HCT116 (cell line): ENCODE results near the gene FHOD1. TPM values are rescaled to one million over a fixed set of nuclear protein-coding genes. Genes with fewer than 3 reads are reported as not detected.

Experiments used
- ATAC-seq: fragments of 200-7000 bp; cut with Tn5 transposase; 2 replicates; pipeline ENCODE4 v1.9.1; 2020; ENCODE audit warnings: mild to moderate bottlenecking, moderate library complexity
- BruUV-seq: library from RNA; stranded (reverse); fragments of 400-500 nt; replicated peaks from 2 replicates; lab custom pipeline; 2021; lab: Mats Ljungman, UMichigan
- CTCF ChIA-PET: fragments of 300-600 bp; sonication (Branson Sonifier 250); formaldehyde crosslinking; loops from one replicate; lab custom pipeline; 2021; ENCODE audit warnings: antibody characterized with exemption; lab: Charles Lee
- POLR2A ChIA-PET: fragments of 300-600, 350-600 bp; sonication (Branson Sonifier 250); formaldehyde crosslinking; loops from one replicate; lab custom pipeline; 2021; ENCODE audit warnings: antibody characterized with exemption; lab: Charles Lee
- RAD21 ChIA-PET, 2 experiments: fragments of 300-600 bp; sonication (Branson Sonifier 250); formaldehyde crosslinking; loops; one replicate each; lab custom pipeline; 2023; ENCODE audit warnings: low total read pairs in 2 of 2; ENCODE audit not compliant: uncharacterized antibody in 2 of 2, unreplicated experiment in 2 of 2, low non-redundant PET in 1 of 2; lab: Charles Lee
- DNase-seq: peaks from one replicate; pipeline ENCODE4 v3.0.0-alpha.2; 2010; ENCODE audit warnings: low read depth, low spot score
- H2AFZ ChIP-seq: fragments of 200-600 bp; shearing (Covaris generic), sonication (generic); 2 replicates; pipeline ENCODE4 v1.6.1; 2017; ENCODE audit warnings: low read depth, mixed run types, mixed read lengths, antibody characterized with exemption, low read length; ENCODE audit not compliant: poor library complexity, severe bottlenecking
- H3K27ac ChIP-seq: 2 replicates; pipeline ENCODE4 v1.5.1; 2012; ENCODE audit warnings: low read depth, low read length
- H3K27me3 ChIP-seq: fragments of 200-600 bp; sonication (generic); 2 replicates; pipeline ENCODE4 v1.6.1; 2016; ENCODE audit warnings: mixed run types, low read length, mixed read lengths; ENCODE audit not compliant: insufficient read depth
- H3K36me3 ChIP-seq, 2 experiments: fragments of 200-500 bp in 1 of 2; fragments of 200-600 bp in 1 of 2; sonication (Bioruptor generic) in 1 of 2; sonication (generic) in 1 of 2; 2 replicates each; pipeline versions ENCODE4 v1.5.1 to v1.6.1; 2014 to 2016; ENCODE audit warnings: low read length in 2 of 2, inconsistent platforms in 1 of 2, mixed read lengths in 1 of 2, mixed run types in 1 of 2; ENCODE audit not compliant: insufficient read depth in 2 of 2, control insufficient read depth in 1 of 2
- H3K4me1 ChIP-seq, 2 experiments: fragments of 200-600 bp in 1 of 2; sonication (generic) in 1 of 2; 2 replicates each; pipeline versions ENCODE4 v1.5.1 to v1.6.1; 2012 to 2017; ENCODE audit warnings: low read length in 2 of 2, inconsistent platforms in 1 of 2, mild to moderate bottlenecking in 1 of 2, mixed read lengths in 1 of 2, mixed run types in 1 of 2, moderate library complexity in 1 of 2; ENCODE audit not compliant: insufficient read depth in 2 of 2, control insufficient read depth in 1 of 2
- H3K4me2 ChIP-seq: fragments of 200-600 bp; sonication (generic); 2 replicates; pipeline ENCODE4 v1.6.1; 2017; ENCODE audit warnings: mixed run types, low read length, mixed read lengths
- H3K4me3 ChIP-seq, 2 experiments: fragments of 200-600 bp in 1 of 2; sonication (generic) in 1 of 2; replicated peaks in 1 of 2; 2 replicates each; pipeline ENCODE4 v1.5.1; 2011 to 2016; ENCODE audit warnings: low read length in 2 of 2, control low read depth in 1 of 2, low read depth in 1 of 2, mild to moderate bottlenecking in 1 of 2, mixed read lengths in 1 of 2, mixed run types in 1 of 2
- H3K79me2 ChIP-seq: fragments of 200-600 bp; sonication (generic); 2 replicates; pipeline ENCODE4 v1.6.1; 2017; ENCODE audit warnings: mild to moderate bottlenecking, mixed run types, low read length, moderate library complexity, mixed read lengths; ENCODE audit not compliant: insufficient read depth
- H3K9ac ChIP-seq: fragments of 200-600 bp; sonication (generic); 2 replicates; pipeline ENCODE4 v1.6.1; 2016; ENCODE audit warnings: low read length, mixed read lengths
- H3K9me2 ChIP-seq: fragments of 200-600 bp; sonication (generic), shearing (Covaris generic); 2 replicates; pipeline ENCODE4 v1.6.1; 2017; ENCODE audit warnings: mixed run types, mild to moderate bottlenecking, moderate library complexity; ENCODE audit not compliant: insufficient read depth
- H3K9me3 ChIP-seq, 2 experiments: fragments of 200-500 bp in 1 of 2; fragments of 200-600 bp in 1 of 2; sonication (Bioruptor generic) in 1 of 2; sonication (generic) in 1 of 2; 2 replicates each; pipeline ENCODE4 v1.6.1; 2014 to 2017; ENCODE audit warnings: low read length in 2 of 2, mixed read lengths in 2 of 2, inconsistent platforms in 1 of 2, low read depth in 1 of 2, mild to moderate bottlenecking in 1 of 2, mixed run types in 1 of 2, moderate library complexity in 1 of 2; ENCODE audit not compliant: control insufficient read depth in 1 of 2, insufficient read depth in 1 of 2
- H4K20me1 ChIP-seq: fragments of 200-600 bp; sonication (generic), shearing (Covaris generic); 2 replicates; pipeline ENCODE4 v1.6.1; 2017; ENCODE audit warnings: mixed run types, mild to moderate bottlenecking, moderate library complexity; ENCODE audit not compliant: insufficient read depth
- ELF1 ChIP-seq: IDR thresholded peaks from 2 replicates; pipeline ENCODE4 v1.6.1; 2012; ENCODE audit warnings: low read depth, borderline replicate concordance
- EZH2phosphoT487 ChIP-seq: fragments of 200-600 bp; IDR thresholded peaks from 2 replicates; pipeline ENCODE4 v1.6.1; 2018; ENCODE audit warnings: antibody characterized with exemption, borderline replicate concordance
- POLR2AphosphoS5 ChIP-seq: IDR thresholded peaks from 2 replicates; pipeline ENCODE4 v1.6.1; 2011; ENCODE audit warnings: mild to moderate bottlenecking, low read depth, low read length, moderate library complexity
- SP1 ChIP-seq: IDR thresholded peaks from 2 replicates; pipeline ENCODE4 v1.6.1; 2012; ENCODE audit warnings: low read depth
- YY1 ChIP-seq: IDR thresholded peaks from 2 replicates; pipeline ENCODE4 v1.6.1; 2011; ENCODE audit warnings: low read length, low read depth, moderate library complexity, mild to moderate bottlenecking; ENCODE audit not compliant: insufficient replicate concordance; ENCODE audit errors: extremely low read depth
- ZNF274 ChIP-seq: fragments of 200-500 bp; sonication (Bioruptor generic); IDR thresholded peaks from 2 replicates; pipeline ENCODE4 v1.6.1; 2014; ENCODE audit warnings: mild to moderate bottlenecking, low read depth, low read length, inconsistent platforms
- intact Hi-C: fragments of 100-400 bp; cut with micrococcal nuclease; formaldehyde crosslinking; loops from 2 replicates; pipeline ENCODE4 v1.10.0; 2022
- total RNA-seq: library from RNA; stranded (reverse); gene quantifications from one replicate; pipeline ENCODE4 v1.2.1, GENCODE V29; 2021; ENCODE audit not compliant: unreplicated experiment
- TF ChIP-seq, protein P1 (sequence below), 3 experiments: fragments of 200-600 bp in 1 of 3; sonication (generic) in 1 of 3; IDR thresholded peaks in 2 of 3; conservative IDR thresholded peaks in 1 of 3; 2 replicates each; pipeline ENCODE4 v1.5.1; 2012 to 2017; ENCODE audit warnings: low read depth in 2 of 3, low read length in 2 of 3, antibody characterized with exemption in 1 of 3, borderline replicate concordance in 1 of 3, control low read depth in 1 of 3, mild to moderate bottlenecking in 1 of 3, mixed read lengths in 1 of 3, mixed run types in 1 of 3, moderate library complexity in 1 of 3; ENCODE audit not compliant: insufficient read depth in 1 of 3
- TF ChIP-seq, protein P2 (sequence below): IDR thresholded peaks from 2 replicates; pipeline ENCODE4 v1.6.1; 2012
- TF ChIP-seq, protein P3 (sequence below): IDR thresholded peaks from 2 replicates; pipeline ENCODE4 v1.6.1; 2011; ENCODE audit warnings: mild to moderate bottlenecking, low read length, moderate library complexity; ENCODE audit not compliant: insufficient replicate concordance; ENCODE audit errors: extremely low read depth

Gene FHOD1
- total RNA-seq, 1 experiment from 2014 or later = 69.2 TPM

DNA sequence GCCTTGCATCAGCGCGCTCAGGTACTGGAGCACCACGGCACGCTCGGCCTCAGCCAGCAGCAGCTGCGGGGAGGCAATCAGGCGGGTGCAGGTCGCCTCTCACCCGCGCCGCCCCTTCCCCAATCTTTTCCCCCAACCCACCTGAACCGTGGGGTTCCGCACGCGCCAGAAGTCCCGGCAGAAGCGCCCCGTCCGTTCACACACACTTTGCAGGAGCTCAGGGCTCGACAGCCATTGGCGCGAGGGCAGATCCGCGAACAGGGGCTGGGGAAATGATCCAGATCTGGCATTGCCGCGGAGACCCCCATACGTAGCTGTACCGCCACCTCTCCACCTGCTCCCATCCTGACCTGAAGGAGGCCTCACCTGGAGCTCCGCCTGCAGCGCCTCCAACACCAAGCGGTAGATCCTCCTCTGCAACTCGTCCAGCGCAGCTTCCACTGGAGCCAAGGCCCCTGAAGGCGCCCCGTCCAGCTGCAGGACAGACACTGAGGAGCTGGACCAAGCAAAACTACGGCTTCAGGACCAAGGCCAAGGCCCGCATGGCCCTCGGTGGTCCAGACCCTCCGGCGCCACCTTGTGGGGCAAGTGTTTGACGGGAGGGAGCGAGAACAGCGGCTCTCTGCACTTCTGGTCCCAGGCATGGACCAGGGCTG, 62.2 kb downstream of the FHOD1 start:
- ATAC-seq (peak; percentile 61), DNase-seq (peak; percentile 67)
- Histone ChIP-seq H3K4me1 (peaks cover 10 to 43% of the 10 kb centered on the region in 2 experiments; a peak in 3 of 4 replicates), H3K9me3 (no peaks in the 10 kb centered on the region), H3K4me3 (no peak overlapping the region), H2AFZ (no peak overlapping the region), H3K27ac (no peak overlapping the region; the same call in 1 of the 2 replicates), H3K9ac (no peak overlapping the region), H3K79me2 (peaks cover 11% of the 10 kb centered on the region), H4K20me1 (no peaks in the 10 kb centered on the region), H3K27me3 (no peaks in the 10 kb centered on the region), H3K9me2 (no peaks in the 10 kb centered on the region), H3K4me2 (peak overlapping the region; percentile 53), H3K36me3 (no peaks in the 10 kb centered on the region)
- ChIA-PET RAD21 (interaction anchor here in 1 of 2 experiments (0.6 to 1.2 kb wide), 3 partner anchors 154 to 215 kb away, joined by 3 to 16 read pairs (median 3); no protein-coding TSS in a partner anchor), POLR2A (interaction anchor here (1.5 kb wide), 1 partner anchor 42 kb away, joined by 3 read pairs; the partner anchor contains the start of gene TMEM208), CTCF (interaction anchor here (0.7 to 1.5 kb wide), 13 partner anchors 13 to 290 kb away, joined by 3 to 12 read pairs (median 4); partner anchors contain the start of genes ELMO3 and NOL3)
- TF ChIP-seq, protein P1, sequence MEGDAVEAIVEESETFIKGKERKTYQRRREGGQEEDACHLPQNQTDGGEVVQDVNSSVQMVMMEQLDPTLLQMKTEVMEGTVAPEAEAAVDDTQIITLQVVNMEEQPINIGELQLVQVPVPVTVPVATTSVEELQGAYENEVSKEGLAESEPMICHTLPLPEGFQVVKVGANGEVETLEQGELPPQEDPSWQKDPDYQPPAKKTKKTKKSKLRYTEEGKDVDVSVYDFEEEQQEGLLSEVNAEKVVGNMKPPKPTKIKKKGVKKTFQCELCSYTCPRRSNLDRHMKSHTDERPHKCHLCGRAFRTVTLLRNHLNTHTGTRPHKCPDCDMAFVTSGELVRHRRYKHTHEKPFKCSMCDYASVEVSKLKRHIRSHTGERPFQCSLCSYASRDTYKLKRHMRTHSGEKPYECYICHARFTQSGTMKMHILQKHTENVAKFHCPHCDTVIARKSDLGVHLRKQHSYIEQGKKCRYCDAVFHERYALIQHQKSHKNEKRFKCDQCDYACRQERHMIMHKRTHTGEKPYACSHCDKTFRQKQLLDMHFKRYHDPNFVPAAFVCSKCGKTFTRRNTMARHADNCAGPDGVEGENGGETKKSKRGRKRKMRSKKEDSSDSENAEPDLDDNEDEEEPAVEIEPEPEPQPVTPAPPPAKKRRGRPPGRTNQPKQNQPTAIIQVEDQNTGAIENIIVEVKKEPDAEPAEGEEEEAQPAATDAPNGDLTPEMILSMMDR (IDR thresholded peaks at IDR 0.05 in 2 of 3, conservative IDR thresholded peaks at IDR 0.05 in 1 of 3; ENCODE audit: borderline replicate concordance in 1 of 3, insufficient read depth in 1 of 3, low read depth in 2 of 3, low read length in 2 of 3) = peak in 2 of 3 experiments; percentile 80; a peak in 4 of 6 replicates
- TF ChIP-seq ZNF274 (no peak), ELF1 (no peak), YY1 (peak; percentile 46), POLR2AphosphoS5 (0 out of 2 replicates have a peak, but pooled peaks have one; percentile 26), SP1 (no peak), EZH2phosphoT487 (no peak)
- TF ChIP-seq, protein P2, sequence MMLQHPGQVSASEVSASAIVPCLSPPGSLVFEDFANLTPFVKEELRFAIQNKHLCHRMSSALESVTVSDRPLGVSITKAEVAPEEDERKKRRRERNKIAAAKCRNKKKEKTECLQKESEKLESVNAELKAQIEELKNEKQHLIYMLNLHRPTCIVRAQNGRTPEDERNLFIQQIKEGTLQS = no peak
- TF ChIP-seq, protein P3, sequence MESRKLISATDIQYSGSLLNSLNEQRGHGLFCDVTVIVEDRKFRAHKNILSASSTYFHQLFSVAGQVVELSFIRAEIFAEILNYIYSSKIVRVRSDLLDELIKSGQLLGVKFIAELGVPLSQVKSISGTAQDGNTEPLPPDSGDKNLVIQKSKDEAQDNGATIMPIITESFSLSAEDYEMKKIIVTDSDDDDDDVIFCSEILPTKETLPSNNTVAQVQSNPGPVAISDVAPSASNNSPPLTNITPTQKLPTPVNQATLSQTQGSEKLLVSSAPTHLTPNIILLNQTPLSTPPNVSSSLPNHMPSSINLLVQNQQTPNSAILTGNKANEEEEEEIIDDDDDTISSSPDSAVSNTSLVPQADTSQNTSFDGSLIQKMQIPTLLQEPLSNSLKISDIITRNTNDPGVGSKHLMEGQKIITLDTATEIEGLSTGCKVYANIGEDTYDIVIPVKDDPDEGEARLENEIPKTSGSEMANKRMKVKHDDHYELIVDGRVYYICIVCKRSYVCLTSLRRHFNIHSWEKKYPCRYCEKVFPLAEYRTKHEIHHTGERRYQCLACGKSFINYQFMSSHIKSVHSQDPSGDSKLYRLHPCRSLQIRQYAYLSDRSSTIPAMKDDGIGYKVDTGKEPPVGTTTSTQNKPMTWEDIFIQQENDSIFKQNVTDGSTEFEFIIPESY = no peak
- BruUV-seq = TSS peak; percentile 38
- intact Hi-C loops = loop anchor here (1.0 kb wide), 2 partner anchors 167 to 208 kb away; no protein-coding TSS in a partner anchor
